Ascending aorta (tissue), 2 donors: ENCODE data around the gene SMOC1. TPM values are rescaled to one million over a fixed set of nuclear protein-coding genes. Genes with fewer than 3 reads are reported as not detected.

Experiments
- DNase-seq, 2 donors: peaks; one replicate each; pipeline ENCODE4 v3.0.0-alpha.2; 2019; ENCODE audit warnings: low spot score in 2 of 2
- H3K27ac ChIP-seq, 2 donors: fragments of 200-600 bp; sonication (generic); one replicate each; pipeline ENCODE4 v1.5.1; 2016 to 2017; ENCODE audit warnings: mild to moderate bottlenecking in 1 of 2
- H3K27me3 ChIP-seq: fragments of 200-600 bp; sonication (generic); one replicate; pipeline ENCODE4 v1.5.1; 2017
- H3K36me3 ChIP-seq, 2 donors: fragments of 200-600 bp; sonication (generic); one replicate each; pipeline ENCODE4 v1.5.1; 2016
- H3K4me1 ChIP-seq, 2 donors: fragments of 200-600 bp; sonication (generic); one replicate each; pipeline ENCODE4 v1.5.1; 2016 to 2017; ENCODE audit warnings: mild to moderate bottlenecking in 1 of 2
- H3K4me3 ChIP-seq, 2 donors: fragments of 200-600 bp; sonication (generic); one replicate each; pipeline ENCODE4 v1.5.1; 2016 to 2017; ENCODE audit warnings: mild to moderate bottlenecking in 1 of 2
- H3K9me3 ChIP-seq, 2 donors: fragments of 200-600 bp; sonication (generic); one replicate each; pipeline ENCODE4 v1.5.1; 2016
- intact Hi-C: fragments of 100-400 bp; cut with DNase I; formaldehyde crosslinking; loops from one replicate; pipeline ENCODE4 v1.15.1; 2023
- total RNA-seq: library from RNA; depleted of rRNA; stranded (reverse); fragments of >200 nt; gene quantifications from one replicate; pipeline ENCODE4 v1.1.0, GENCODE V29; 2016
- TF ChIP-seq, protein P1 (sequence below), 3 experiments: fragments of 200-600 bp in 2 of 3; fragments of 450-650 bp in 1 of 3; sonication (generic) in 2 of 3; IDR thresholded peaks; one replicate each; pipeline ENCODE4 v1.5.1; 2016 to 2019; ENCODE audit warnings: antibody characterized with exemption in 3 of 3, mild to moderate bottlenecking in 1 of 3, moderate library complexity in 1 of 3

SMOC1 gene
- total RNA-seq, 1 donor from 2014 or later: 16.6 TPM

- Histone ChIP-seq H3K4me1 (no peaks in the 10 kb centered on the region), H3K27me3 (no peaks in the 10 kb centered on the region), H3K4me3 (no peak overlapping the region), H3K36me3 (no peaks in the 10 kb centered on the region), H3K9me3 (no peaks in the 10 kb centered on the region), H3K27ac (no peak overlapping the region)
- DNase-seq: no peak
- TF ChIP-seq, protein P1, sequence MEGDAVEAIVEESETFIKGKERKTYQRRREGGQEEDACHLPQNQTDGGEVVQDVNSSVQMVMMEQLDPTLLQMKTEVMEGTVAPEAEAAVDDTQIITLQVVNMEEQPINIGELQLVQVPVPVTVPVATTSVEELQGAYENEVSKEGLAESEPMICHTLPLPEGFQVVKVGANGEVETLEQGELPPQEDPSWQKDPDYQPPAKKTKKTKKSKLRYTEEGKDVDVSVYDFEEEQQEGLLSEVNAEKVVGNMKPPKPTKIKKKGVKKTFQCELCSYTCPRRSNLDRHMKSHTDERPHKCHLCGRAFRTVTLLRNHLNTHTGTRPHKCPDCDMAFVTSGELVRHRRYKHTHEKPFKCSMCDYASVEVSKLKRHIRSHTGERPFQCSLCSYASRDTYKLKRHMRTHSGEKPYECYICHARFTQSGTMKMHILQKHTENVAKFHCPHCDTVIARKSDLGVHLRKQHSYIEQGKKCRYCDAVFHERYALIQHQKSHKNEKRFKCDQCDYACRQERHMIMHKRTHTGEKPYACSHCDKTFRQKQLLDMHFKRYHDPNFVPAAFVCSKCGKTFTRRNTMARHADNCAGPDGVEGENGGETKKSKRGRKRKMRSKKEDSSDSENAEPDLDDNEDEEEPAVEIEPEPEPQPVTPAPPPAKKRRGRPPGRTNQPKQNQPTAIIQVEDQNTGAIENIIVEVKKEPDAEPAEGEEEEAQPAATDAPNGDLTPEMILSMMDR (IDR thresholded peaks at IDR 0.05): no peak
- intact Hi-C loops: no loop called here
Observed at GRCh38 chr14:69933623-69934275, 54.5 kb downstream of the SMOC1 start.

- Histone ChIP-seq H3K36me3 (no peaks in the 10 kb centered on the region), H3K4me1 (no peaks in the 10 kb centered on the region), H3K4me3 (no peak overlapping the region), H3K27ac (no peak overlapping the region), H3K9me3 (no peaks in the 10 kb centered on the region), H3K27me3 (no peaks in the 10 kb centered on the region)
- DNase-seq: no peak
- intact Hi-C loops: no loop called here
- TF ChIP-seq, protein P1 (IDR thresholded peaks at IDR 0.05): no peak
Observed at GRCh38 chr14:69937367-69938081, 58.3 kb downstream of the SMOC1 start.

DNA sequence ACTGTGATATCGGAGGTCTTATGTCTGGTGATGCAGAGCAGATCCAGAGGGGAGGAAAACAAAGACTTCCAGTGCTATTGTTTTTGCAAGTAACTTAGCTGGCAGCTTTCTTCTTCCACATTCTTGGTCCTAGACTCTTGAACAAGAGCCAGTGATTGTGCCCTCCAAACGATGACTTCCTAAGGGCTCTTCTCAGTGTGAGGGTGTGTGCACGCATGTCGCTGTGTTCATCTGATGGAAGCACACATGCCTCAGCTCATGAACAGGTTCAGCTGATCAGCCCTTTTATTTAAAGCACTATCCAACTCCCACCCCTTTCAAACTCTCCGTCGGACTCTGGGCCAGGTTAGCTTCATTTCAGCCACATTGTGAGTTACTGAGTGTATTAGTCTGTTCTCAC is 59.5 kb downstream of the SMOC1 start:
- intact Hi-C loops: no loop called here
- no peak for DNase-seq
- Histone ChIP-seq H3K9me3 (no peaks in the 10 kb centered on the region), H3K27me3 (no peaks in the 10 kb centered on the region), H3K4me1 (no peaks in the 10 kb centered on the region), H3K36me3 (no peaks in the 10 kb centered on the region), H3K27ac (no peak overlapping the region), H3K4me3 (no peak overlapping the region)
- TF ChIP-seq, protein P1 (IDR thresholded peaks at IDR 0.05): no peak

DNA sequence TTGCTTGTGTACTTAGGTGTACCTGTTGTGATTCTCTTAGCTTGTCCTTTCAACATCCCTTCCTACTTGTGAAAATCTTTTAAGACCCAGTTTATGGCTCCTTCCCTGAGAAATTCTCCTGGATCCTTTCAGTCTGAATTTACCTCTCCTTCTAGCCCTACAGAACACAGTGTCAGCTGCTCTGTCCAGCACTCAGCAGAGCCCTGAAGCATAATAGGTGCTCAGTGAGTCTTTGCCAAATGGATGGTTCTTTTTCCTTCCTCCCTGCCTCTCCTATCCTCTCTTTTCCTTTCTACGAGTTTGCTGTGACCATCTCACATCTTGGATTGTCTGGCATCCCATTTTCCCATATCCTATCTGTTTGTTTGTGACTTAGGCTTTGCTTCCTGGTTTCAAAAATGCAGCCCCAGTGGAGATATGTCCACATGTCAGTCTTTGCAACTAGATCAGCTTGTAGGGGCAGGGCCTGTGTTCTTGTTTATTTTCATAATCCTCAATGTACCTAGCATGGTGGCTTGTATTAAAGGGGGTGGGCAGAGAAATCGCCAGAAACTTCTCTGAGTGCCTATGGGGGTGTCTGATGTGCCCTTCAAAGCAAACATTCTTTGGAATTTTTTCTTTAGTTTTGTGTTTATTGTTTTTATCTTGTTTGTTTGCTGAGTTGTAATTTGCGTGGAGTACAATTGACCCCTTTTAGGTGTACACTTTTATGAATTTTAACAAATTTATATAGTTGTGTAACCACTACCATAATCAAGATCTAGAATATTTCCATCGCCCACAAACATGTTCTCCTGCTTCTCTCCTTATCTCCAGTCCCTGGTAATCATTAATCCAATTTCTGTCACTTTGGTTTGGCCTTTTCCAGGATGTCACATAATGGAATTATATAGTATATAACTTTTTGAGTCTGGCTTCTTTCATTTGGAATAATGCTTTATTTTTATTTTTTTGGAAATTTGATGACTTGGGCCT is 62.8 kb downstream of the SMOC1 start:
- DNase-seq: no peak
- H3K4me1 ChIP-seq: no peaks in the 10 kb centered on the region
- intact Hi-C loops: no loop called here
- TF ChIP-seq, protein P1 (IDR thresholded peaks at IDR 0.05): no peak
- no peak overlapping the region for H3K27ac ChIP-seq
- H3K9me3 ChIP-seq: peaks cover 0 to 8% of the 10 kb centered on the region in 2 donors
- no peak overlapping the region for H3K4me3 ChIP-seq
- H3K36me3 ChIP-seq: no peaks in the 10 kb centered on the region
- no peaks in the 10 kb centered on the region for H3K27me3 ChIP-seq

DNA sequence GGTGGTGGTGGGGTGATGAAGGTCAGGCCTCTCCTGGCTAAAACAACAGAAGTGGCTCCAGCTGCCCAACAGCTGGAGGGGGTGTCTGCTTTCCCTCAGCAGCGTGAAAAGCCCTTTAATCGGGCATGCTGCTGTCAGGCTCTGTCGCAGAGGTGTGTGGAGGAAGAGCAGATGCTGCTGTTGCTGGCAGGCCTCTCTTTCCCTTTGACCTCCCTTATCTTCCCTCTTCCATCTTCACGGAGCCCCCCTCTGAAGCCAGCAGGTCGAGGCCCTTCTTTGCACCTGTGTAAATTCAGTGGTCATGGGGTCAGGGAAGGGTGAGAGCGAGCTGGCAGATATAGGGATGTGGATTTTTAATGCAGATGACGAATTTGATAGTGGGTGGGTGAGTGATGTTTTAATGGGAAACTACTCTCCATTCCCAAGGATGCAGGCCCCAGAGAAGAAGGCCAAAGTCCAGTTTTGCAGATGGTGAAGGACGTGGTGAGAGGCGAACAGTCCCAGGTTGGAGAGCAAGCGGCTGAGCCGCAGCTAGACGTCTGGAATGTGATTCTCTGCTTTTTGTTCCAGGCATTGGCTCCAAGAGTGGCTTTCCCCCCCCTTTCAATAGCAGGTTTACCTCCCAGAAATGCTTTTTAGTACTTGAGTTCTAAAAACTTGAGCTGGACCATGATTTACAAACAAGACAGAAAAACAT is 64.0 kb downstream of the SMOC1 start:
- no peak overlapping the region for H3K27ac ChIP-seq
- H3K36me3 ChIP-seq: no peaks in the 10 kb centered on the region
- no peaks in the 10 kb centered on the region for H3K4me1 ChIP-seq
- intact Hi-C loops: no loop called here
- no peaks in the 10 kb centered on the region for H3K27me3 ChIP-seq
- DNase-seq: no peak
- TF ChIP-seq, protein P1 (IDR thresholded peaks at IDR 0.05): no peak
- no peak overlapping the region for H3K4me3 ChIP-seq
- peaks cover 0 to 8% of the 10 kb centered on the region in 2 donors for H3K9me3 ChIP-seq
